Left lobe of liver (tissue), 2 donors: ENCODE data around the gene NUBPL. TPM values are rescaled to one million over a fixed set of nuclear protein-coding genes. Genes with fewer than 3 reads are reported as not detected.
"Not testable (repeated sequence)": the region's sequence is repeated elsewhere in the genome, so short reads cannot be mapped to it uniquely, and the experiment has no call there.

Experiments
- ATAC-seq: fragments of 200-7000 bp; cut with Tn5 transposase; one replicate; pipeline ENCODE4 v1.9.1; 2020; ENCODE audit warnings: mild to moderate bottlenecking, moderate library complexity
- DNase-seq: peaks from one replicate; pipeline ENCODE4 v3.0.0-alpha.2; 2020; ENCODE audit warnings: low spot score
- total RNA-seq: library from RNA; stranded (reverse); gene quantifications from one replicate; pipeline ENCODE4 v1.2.1, GENCODE V29; 2021
- donor health status: DM: no; HTN: no; CAD: no; lungs with moderate emphysema.
- donor health status: DM: no; HTN: yes; CAD: no.

NUBPL gene
- total RNA-seq, 1 donor from 2014 or later: 7.2 TPM

DNA sequence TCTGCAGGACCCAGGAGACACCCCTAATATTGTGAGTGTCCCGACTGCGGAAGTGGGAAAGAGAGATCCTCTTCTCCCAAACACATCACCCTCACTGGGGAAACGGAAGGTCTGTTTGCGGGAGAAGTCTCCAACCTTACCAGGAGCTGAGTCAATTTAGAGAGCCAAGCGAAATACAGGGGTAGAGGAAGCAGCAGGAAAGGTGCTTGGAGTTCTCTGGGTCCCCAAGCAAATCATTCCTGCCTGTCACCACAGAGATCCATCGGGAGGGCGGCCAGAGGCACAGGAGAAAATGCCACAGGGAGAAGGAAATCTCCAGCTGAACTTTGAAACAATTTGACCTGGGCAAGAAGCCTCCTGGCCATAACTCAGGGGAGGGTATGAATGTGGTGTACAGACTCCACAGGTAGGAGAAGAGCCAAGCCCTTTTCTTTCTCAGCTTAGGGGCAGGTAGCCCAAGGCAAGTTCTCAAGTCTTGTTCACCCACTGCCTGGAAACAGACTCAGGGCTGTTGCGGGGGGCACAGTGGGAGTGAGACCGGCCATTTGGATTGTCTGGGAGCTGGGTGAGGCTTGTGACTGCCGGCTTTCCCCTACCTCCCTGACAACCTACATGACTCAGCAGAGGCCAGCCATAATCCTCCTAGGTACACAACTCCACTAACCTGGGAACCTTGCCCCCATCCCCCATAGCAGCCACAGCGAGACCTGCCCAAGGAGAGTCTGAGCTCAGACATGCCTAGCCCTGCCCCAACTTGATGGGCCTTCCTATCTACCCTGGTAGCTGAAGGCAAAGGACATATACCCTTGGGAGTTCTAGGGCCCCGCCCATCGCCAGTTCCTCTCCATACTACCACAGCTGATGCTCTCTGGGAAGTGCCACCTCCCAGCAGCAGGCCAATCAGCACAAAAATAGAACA is 304.0 kb downstream of the NUBPL start:
- ATAC-seq (no peak), DNase-seq (no peak)

DNA sequence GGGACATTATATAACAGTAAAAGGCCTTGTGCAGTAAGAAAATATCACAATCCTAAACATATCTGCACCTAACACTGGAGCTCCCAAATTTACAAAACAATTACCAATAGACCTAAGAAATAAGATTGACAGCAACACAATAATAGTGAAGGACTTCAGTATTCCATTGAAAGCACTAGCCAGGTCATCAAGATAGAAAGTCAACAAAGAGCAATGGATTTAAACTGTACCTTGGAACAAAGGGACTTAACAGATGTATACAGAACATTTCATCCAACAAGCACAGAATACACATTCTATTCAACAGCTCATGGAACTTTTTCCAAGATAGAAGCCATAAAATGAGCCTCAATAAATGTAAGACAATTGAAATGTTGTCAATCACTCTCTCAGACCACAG is 306.4 kb downstream of the NUBPL start:
- ATAC-seq (no peak), DNase-seq (no peak)

DNA sequence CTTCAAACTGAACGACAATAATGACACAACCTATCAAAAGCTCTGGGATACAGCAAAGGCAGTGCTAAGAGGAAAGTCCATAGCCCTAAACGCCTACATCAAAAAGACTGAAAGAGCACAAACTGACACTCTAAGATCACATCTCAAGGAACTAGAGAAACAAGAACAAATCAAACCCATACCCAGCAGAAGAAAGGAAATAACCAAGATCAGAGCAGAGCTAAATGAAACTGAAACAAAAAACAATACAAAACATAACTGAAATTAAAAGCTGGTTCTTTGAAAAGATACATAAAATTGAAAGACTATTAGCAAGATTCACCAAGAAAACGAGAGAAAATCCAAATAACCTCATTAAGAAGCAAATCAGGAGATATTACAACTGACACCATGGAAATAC is 306.9 kb downstream of the NUBPL start:
- ATAC-seq, DNase-seq: not testable (repeated sequence)

DNA sequence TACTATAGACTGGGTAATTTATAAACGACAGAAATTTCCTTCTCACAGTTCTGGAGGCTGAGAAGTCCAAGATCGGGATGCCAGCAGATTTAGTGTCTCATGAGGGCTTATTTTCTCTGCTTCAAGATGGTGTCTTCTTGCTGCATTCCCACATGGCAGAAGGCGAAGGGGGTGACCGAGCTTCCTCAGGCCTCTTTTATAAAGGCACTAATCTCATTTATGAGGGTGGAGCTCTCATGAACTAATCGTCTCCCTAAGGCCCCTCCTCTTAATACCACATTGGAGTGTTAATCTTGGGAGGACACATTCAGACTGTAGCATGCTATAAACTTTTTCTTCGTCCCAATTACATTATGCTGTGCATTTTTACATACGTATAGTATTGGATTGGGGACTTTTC is 315.5 kb downstream of the NUBPL start:
- no peak for DNase-seq
- ATAC-seq: no peak

DNA sequence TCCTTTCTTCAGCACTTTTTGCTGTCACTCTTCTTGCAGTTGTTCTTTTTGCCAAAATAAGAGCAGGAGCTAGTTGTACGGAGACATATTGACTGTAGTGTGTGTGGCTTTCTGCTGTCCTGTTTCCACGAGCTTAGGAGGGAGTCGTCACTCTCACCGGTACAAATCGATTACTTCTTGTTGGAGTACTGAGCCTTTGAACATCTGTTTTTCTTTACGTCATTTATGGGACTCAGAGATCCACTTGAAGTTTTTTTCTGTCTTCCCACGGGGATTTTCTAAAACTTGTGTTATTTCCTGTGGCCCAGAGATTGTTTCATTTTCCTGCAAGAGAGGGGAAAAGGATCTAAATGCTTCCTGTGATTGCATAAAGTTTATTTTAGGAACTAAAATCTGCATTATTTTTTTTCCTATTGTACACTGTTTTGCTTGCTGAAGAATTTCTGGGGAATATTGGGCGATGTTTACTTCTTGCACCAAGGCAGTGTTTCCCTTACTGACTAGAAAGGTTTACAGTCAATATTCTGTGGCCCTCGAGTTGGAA is 316.1 kb downstream of the NUBPL start:
- DNase-seq (no peak), ATAC-seq (no peak)

DNA sequence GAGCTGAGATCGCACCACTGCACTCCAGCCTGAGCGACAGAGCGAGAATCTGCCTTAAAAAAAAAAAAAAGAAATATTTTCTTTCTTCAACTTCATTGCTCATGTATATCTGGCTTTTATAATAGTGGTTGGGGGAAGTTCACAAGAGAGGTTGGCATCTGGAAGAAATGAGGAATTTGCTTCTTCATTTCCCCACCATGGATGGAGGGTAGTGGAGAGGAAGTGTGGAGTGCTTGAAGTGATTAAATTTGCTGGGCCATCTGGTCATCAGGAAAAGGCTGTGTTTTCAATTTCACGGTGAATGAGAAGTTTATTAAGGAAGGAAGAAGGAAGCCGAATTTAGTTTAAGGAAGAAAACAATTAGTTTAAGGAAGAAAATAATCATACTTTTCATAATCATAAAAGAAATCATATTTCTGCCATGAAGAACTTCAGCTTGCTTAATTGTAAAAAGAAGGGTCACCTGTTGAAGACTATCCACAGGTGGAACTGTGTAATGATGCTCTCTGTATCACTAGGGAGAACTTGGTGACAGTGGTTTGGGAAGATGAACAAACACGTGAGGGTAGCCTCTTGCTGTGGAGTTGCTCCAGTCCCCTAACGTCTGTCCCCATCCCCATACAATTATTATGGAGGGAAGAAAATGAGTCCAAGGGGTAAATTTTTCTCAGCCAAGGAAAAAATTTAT is 318.6 kb downstream of the NUBPL start:
- no peak for ATAC-seq

DNA sequence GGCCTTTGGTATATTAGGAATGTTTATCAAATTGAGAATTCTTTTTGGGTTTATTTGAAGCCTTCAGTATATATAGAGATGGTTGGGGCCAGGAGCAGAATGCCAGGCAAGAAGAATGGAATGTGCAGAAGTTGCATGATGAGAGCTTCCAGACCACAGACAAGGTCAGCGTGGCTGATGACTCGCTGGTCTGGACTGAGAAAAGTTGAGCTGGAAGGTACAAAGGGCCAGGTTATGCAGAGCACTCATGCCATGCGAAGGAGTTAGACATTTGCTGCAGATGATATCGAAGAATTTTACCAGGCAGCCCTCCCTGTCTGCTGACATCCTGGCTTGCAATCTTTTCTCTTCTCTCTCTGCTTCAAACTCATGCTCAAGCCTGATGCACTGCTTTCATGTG is 319.7 kb downstream of the NUBPL start:
- DNase-seq: no peak
- no peak for ATAC-seq

More for the DNA sequence above, 318.6 kb downstream of the NUBPL start:
- DNase-seq: no peak

DNA sequence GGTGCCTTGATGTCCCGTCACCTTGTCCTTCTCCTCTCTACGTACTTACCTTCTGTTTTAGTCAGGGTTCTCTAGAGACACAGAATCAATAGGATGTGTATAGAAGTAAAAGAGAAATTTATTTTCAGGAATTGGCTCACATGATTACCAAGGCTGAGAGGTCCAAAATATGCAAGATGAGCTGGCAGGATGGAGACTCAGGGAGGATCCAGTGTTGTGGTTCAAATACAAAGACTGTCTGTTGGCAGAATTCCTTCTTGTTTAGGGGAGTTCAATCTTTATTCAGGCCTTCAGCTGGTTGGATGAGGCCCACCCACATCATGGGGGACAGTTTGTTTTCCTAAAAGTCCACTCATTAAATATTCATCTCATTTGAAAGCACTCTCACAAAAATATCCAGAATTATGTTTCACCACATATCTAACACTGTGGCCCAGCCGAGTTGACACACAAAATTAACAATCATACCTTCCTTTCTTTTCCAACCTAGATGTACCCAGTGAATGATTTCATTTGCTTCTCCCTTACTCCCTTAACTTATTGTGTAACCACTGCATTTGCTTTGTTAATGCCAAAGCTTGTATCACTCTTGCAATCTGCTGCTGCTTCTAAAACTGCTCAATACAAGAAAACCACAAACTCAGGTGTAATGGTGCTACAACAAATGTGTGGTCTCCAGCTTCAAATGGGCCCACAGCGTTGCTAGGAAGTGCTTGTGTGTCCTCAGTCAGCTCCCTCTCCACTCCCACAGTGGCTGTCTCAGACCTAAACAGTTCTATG is 320.5 kb downstream of the NUBPL start:
- ATAC-seq: no peak
- no peak for DNase-seq

DNA sequence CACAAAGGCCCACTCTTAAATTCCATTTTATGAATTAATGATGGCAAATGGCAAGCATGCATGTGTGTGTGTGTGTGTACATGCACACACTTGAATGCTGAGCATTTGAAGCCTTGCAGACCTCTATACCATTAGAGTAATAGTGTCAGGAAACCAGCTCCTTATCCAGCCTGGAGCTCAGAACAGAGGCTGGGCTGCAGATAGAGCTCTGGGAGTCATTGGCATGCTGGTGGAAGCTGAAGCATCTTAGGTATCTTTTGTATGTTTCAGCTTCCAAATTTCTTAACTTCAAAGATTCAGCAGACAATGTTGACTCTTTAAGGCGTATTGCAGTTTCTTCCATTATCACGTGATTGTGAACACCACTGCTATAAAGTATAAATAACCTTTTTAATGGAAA is 323.0 kb downstream of the NUBPL start:
- DNase-seq (no peak), ATAC-seq (no peak)

DNA sequence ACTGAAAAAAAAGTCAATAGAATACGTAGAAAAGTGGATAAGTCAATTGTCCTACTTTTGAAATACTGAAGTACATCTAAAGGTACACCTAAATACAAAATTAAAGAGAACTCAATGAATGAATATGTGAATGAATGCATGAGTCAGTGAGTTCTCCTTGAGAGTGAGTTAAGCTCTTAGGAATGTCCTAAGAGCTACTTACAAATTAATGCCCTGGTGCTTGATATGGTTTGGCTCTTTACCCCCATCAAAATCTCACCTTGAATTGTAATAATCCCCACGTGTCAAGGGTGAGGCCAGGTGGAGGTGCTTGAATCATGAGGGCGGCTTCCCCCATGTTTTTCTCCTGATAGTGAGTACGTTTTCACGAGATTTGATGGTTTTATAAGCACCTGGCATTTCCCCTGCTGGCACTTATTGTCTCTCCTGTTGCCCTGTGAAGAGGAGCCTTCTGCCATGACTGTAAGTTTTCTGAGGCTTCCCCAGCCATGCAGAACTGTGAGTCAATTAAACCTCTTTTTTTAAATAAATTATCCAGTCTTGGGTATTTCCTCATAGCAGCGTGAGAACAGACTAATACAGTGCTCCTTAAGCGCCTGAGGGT is 323.7 kb downstream of the NUBPL start:
- ATAC-seq (no peak), DNase-seq (no peak)

DNA sequence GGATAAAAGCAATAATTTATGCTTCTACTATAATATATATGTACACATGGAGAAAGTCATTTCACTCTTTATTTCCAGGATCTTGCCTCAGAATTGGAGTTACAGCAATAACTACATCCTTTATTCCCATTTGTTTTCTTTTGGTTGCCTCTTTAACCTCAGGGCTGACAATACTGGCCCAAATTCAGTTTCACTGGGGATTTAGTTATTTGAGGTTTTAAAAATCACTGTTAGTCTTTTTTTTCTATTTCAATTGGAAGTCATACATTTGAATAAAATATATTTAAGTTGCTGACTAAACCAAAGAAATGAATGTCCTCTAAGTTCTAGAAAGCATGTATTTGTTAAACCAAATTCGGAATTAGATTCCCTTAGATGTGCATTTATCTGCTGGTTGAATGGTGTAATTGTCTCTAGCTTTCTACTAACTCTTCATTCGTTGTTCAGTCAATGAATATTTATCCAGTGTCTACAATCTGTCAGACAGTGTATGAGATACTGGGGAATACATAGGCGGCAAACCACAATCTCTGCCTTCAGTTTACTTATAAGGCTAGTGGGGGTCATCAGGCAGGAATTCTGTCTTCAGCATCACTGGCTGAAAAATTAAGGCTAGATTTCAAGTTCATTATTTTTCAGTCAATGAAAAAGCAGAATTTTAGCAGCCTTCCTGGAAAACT is 325.1 kb downstream of the NUBPL start:
- DNase-seq (no peak), ATAC-seq (no peak)

DNA sequence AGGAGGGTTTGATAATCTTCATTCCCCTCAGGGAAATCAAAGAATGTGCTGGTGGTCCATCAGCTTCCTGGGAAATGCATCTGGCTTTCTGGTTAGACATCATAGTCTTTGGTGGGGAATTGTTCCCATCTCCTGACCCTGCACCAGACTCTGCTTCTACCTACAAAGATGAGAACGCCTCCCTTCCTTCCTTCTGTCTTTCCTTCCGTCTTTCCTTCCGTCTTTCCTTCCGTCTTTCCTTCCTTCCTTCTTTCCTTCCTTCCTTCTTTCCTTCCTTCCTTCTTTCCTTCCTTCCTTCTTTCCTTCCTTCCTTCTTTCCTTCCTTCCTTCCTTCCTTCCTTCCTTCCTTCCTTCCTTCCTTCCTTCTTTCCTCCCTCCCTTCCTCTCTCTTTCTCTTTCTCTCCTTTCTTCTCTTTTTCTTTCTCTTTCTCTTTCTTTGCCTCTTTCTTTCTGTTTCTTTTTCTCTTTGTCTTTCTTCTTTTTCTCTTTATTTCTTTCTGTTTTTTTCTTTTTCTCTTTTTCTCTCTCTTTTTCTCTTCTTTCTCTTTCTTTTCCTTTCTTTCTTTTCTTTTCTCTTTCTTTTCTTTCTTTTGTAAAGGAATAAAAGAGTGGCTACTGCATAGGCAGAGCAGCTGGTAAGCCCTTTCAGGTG is 326.9 kb downstream of the NUBPL start:
- DNase-seq: no peak
- ATAC-seq: no peak

DNA sequence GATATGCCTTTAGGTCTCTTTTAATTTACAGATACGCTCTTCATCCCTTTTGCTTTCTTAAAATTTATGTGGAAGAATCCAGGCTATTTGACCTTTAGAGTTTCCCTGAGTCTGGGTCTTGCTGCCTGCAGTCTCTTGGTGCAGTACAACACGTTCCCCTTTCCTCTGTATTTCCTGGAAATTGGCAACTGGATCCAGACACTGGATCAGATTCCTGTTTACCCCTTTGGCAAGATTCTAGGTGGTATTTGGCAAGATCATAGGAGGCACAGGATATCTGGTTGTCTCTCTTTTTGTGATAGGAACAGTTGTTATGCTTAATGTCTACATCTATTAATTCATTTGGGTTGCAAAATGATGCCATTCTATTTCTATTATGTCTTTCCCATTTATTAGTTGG is 328.1 kb downstream of the NUBPL start:
- DNase-seq (no peak), ATAC-seq (no peak)

DNA sequence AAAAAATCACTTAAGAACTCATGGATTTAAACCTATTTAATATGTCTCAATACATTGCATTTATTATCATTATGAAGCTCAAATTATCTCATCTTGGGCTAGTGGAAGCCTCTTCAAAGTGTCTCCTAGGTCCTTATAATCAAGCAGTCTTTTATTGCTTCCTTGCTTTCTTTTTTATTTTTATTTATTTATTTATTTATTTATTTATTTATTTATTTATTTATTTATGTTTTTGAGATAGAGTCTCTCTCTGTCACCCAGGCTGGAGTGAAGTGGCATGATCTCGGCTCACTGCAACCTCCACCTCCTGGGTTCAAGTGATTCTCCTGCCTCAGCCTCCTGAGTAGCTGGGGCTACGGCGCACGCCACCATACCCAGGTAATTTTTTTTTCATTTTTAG is 329.0 kb downstream of the NUBPL start:
- DNase-seq, ATAC-seq: not testable (repeated sequence)

DNA sequence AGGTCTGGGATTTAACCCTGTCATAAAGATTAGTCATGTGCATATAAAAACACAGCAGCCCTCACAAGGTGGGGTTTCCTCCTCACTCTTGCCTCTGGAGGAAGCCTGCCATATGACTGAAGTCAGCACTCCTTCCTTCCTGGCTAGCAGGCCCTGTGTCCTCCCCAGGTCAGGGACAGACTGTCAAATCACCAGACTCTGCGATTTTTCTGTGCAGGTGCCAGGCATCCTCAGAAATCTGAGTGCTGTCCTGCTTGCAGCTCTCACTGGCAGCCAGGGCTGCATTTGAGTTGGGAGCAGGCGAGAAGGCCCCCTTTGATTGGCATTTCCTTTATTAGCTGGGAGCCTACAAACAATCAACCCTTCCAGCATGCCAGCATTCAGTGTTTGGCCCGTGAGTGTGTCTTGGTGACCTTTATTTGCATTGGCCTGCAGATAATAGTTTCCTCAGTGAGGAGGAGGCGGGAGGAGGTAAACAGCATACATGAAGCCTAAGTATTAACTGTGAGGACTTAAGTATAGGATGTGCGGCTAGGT is 332.1 kb downstream of the NUBPL start:
- ATAC-seq (peak; percentile 37), DNase-seq (no peak)

DNA sequence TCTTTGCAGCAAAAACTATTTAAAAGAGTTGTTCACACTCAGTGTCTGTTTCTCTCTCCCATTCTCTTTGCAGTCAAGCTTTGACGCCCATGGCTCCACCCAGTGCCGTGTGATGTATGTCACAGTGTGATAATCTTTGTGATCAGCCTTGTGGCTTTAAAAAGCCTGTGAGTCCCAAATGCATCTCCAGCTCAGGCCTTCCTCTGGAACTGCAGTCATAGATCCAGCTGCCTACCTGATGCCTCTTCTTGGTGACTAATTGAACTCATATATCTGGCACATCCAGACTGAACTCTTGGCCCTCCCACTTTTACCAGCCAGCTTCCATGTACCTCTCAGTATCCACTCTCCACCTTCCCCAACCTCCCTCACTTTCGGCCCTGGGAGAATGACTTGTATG is 333.1 kb downstream of the NUBPL start:
- no peak for ATAC-seq

DNA sequence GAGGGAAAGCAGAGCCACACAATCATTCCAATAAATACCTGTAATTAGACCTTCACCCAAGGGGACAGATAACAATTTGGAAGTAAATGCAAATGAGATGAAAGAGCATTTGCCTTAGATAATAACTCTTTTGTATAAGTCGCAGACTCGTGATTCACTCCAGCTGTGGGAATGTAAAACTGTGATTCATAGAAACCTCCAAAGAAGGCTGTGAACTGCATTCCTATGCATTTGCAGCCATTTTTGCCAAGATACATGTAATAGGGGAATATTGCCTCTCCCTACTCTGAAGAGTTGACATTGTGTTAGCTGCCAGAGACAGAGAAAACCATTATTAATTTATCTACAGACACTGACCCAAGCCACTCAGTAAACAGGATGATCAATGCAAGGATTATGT is 334.0 kb downstream of the NUBPL start:
- ATAC-seq: no peak
- no peak for DNase-seq

More for the DNA sequence above, 333.1 kb downstream of the NUBPL start:
- no peak for DNase-seq

DNA sequence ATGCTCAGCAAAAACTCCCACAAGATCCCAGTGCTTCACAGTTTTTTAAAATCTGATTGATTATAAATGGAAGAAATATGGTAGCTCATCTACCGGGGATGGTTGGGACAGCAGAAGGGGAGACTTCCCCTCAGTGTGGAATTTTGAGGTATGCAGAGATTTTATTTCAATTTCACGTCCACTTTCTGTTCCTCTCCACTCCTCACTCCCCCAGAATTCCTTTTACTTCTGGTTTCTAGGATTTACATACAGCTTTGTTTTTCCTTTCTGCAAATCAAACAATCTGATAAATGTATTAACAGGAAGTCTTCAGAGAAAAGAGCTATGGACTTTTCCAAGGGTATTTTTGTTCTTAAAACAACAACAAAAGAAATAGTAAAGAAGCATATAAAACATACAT is 334.4 kb downstream of the NUBPL start:
- DNase-seq (no peak), ATAC-seq (no peak)

DNA sequence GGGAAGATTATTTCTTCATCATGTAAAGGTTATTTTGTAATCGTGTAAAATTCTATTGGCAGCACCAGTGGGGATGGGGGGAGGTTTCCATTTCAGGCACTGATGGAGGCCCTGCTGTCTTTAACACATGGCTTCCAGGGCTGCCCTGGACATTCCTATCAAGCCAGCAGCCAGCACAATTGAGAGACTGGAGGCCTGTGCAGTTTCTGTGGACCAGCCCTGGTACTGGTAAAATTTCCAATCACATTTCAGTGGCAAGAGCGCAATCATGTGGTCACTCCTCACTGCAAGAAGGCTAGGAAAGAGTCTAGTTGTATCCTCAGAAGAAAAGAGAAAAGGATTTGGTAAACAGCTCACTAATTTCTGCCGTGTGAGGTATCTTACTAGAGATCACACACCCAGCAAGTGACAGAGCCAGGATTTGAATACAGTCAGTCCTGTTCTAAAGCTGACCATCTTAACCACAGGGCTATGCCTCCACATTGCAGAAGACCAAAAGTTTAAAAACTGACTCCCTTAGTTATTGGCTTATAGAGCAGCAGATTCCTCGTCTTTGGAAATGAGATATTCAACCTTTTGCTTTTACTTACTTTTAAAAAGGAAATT is 336.5 kb downstream of the NUBPL start:
- ATAC-seq (no peak), DNase-seq (no peak)
